ENCODE measurements around the gene RYR3.

RYR3 gene

GRCh38 chr15:33639978-33640377, 329.2 kb downstream of the RYR3 start:
- Histone ChIP-seq H3K27me3 (replicated peaks; ENCODE audit: control insufficient read depth, insufficient read depth, low read length) (peaks cover 2% of the 10 kb centered on the region; the same call in 1 of the 2 replicates), H3K4me3 (replicated peaks; ENCODE audit: low read depth, low read length) (no peak overlapping the region), H3K36me3 (ENCODE audit: control insufficient read depth, insufficient read depth, low read length) (no peaks in the 10 kb centered on the region)
- TF ChIP-seq CTCF (IDR thresholded peaks at IDR 0.05; ENCODE audit: insufficient read depth, low read length, poor library complexity, severe bottlenecking) = no peak
- DNase-seq (ENCODE audit: extremely low read depth, insufficient read length) = no peak

- Histone ChIP-seq H3K27me3 (replicated peaks; ENCODE audit: control insufficient read depth, insufficient read depth, low read length) (peaks cover 2% of the 10 kb centered on the region; the same call in 1 of the 2 replicates), H3K36me3 (ENCODE audit: control insufficient read depth, insufficient read depth, low read length) (no peaks in the 10 kb centered on the region), H3K4me3 (replicated peaks; ENCODE audit: low read depth, low read length) (no peak overlapping the region)
- TF ChIP-seq CTCF (IDR thresholded peaks at IDR 0.05; ENCODE audit: insufficient read depth, low read length, poor library complexity, severe bottlenecking) = no peak
- DNase-seq (ENCODE audit: extremely low read depth, insufficient read length) = no peak
These were observed 330.3 kb downstream of the RYR3 start for GRCh38 chr15:33641069-33641468.

- DNase-seq (ENCODE audit: extremely low read depth, insufficient read length) = no peak
- no peak for TF ChIP-seq CTCF (IDR thresholded peaks at IDR 0.05; ENCODE audit: insufficient read depth, low read length, poor library complexity, severe bottlenecking)
- Histone ChIP-seq H3K27me3 (replicated peaks; ENCODE audit: control insufficient read depth, insufficient read depth, low read length) (peaks cover 2% of the 10 kb centered on the region; the same call in 1 of the 2 replicates), H3K36me3 (ENCODE audit: control insufficient read depth, insufficient read depth, low read length) (no peaks in the 10 kb centered on the region), H3K4me3 (replicated peaks; ENCODE audit: low read depth, low read length) (no peak overlapping the region)
These were observed 333.5 kb downstream of the RYR3 start for GRCh38 chr15:33644304-33644703.

- Histone ChIP-seq H3K36me3 (ENCODE audit: control insufficient read depth, insufficient read depth, low read length) (no peaks in the 10 kb centered on the region), H3K27me3 (replicated peaks; ENCODE audit: control insufficient read depth, insufficient read depth, low read length) (peaks cover 1% of the 10 kb centered on the region; the same call in 1 of the 2 replicates), H3K4me3 (replicated peaks; ENCODE audit: low read depth, low read length) (no peak overlapping the region)
- TF ChIP-seq CTCF (IDR thresholded peaks at IDR 0.05; ENCODE audit: insufficient read depth, low read length, poor library complexity, severe bottlenecking) = no peak
- no peak for DNase-seq (ENCODE audit: extremely low read depth, insufficient read length)
These were observed 336.0 kb downstream of the RYR3 start for GRCh38 chr15:33646744-33647143.

GRCh38 chr15:33649217-33649933, 338.6 kb downstream of the RYR3 start:
- no peaks in the 10 kb centered on the region; the same call in none of the 2 replicates for H3K27me3 ChIP-seq (replicated peaks; ENCODE audit: control insufficient read depth, insufficient read depth, low read length)
- DNase-seq (ENCODE audit: extremely low read depth, insufficient read length) = no peak
- TF ChIP-seq CTCF (IDR thresholded peaks at IDR 0.05; ENCODE audit: insufficient read depth, low read length, poor library complexity, severe bottlenecking) = no peak
- H3K36me3 ChIP-seq (ENCODE audit: control insufficient read depth, insufficient read depth, low read length) = no peaks in the 10 kb centered on the region
- no peak overlapping the region for H3K4me3 ChIP-seq (replicated peaks; ENCODE audit: low read depth, low read length)
